HG03025 (cell line): ENCODE data around the gene MRPS11.
"Not testable (repeated sequence)": the region's sequence is repeated elsewhere in the genome, so short reads cannot be mapped to it uniquely, and the experiment has no call there.

Source experiments
- ATAC-seq: cut with Tn5 transposase; IDR thresholded peaks from one replicate; pipeline ENCODE4 v1.9.1; 2021; ENCODE audit warnings: mild to moderate bottlenecking, moderate library complexity; ENCODE audit not compliant: unreplicated experiment, low FRiP score

The MRPS11 gene

GRCh38 chr15:88467073-88467934 lies at the start of gene MRPS11, which contains the start of gene MRPL46:
Gene MRPS11, plus strand, starts transcription at chr15:88467708. Its CDS starts 10 bp downstream, at chr15:88467718.
Gene MRPL46, minus strand, starts transcription at chr15:88467388. Its CDS starts 11 bp downstream, at chr15:88467377.
- peak; percentile 85 for ATAC-seq

- ATAC-seq, result no peak
Measured at GRCh38 chr15:88419830-88420229, 47.7 kb upstream of the MRPS11 start.

- ATAC-seq, result no peak
Measured at GRCh38 chr15:88423331-88423730, 44.2 kb upstream of the MRPS11 start.

- no peak for ATAC-seq
Measured at GRCh38 chr15:88426304-88426703, 41.2 kb upstream of the MRPS11 start.

- no peak for ATAC-seq
Measured at GRCh38 chr15:88428053-88428452, 39.5 kb upstream of the MRPS11 start.

- ATAC-seq, result no peak
Measured at GRCh38 chr15:88428805-88429605, 38.5 kb upstream of the MRPS11 start.

GRCh38 chr15:88430051-88430450 lies 37.5 kb upstream of the MRPS11 start:
- ATAC-seq, result no peak

- no peak for ATAC-seq
Measured at GRCh38 chr15:88431441-88431840, 36.1 kb upstream of the MRPS11 start.

GRCh38 chr15:88433046-88433685 lies 34.3 kb upstream of the MRPS11 start:
- ATAC-seq, result no peak

GRCh38 chr15:88434106-88434505 lies 33.4 kb upstream of the MRPS11 start:
- ATAC-seq, result not testable (repeated sequence)

GRCh38 chr15:88438181-88438580 lies 29.3 kb upstream of the MRPS11 start:
- no peak for ATAC-seq

GRCh38 chr15:88440021-88440420 lies 27.5 kb upstream of the MRPS11 start:
- no peak for ATAC-seq

GRCh38 chr15:88441076-88441730 lies 26.3 kb upstream of the MRPS11 start:
- ATAC-seq, result no peak

GRCh38 chr15:88447206-88447605 lies 20.3 kb upstream of the MRPS11 start:
- no peak for ATAC-seq

- ATAC-seq, result no peak
Measured at GRCh38 chr15:88447741-88448140, 19.8 kb upstream of the MRPS11 start.

- no peak for ATAC-seq
Measured at GRCh38 chr15:88448991-88449461, 18.5 kb upstream of the MRPS11 start.

- ATAC-seq, result no peak
Measured at GRCh38 chr15:88449581-88449980, 17.9 kb upstream of the MRPS11 start.

GRCh38 chr15:88450125-88450798 lies 17.2 kb upstream of the MRPS11 start:
- ATAC-seq, result no peak

GRCh38 chr15:88453651-88454050 lies 13.9 kb upstream of the MRPS11 start:
- ATAC-seq, result no peak

GRCh38 chr15:88454236-88454635 lies 13.3 kb upstream of the MRPS11 start:
- ATAC-seq, result no peak
